ENCODE data around the gene CBX4.

The CBX4 gene

GRCh38 chr17:79829004-79829403, 10.2 kb downstream of the CBX4 start:
- Histone ChIP-seq H3K36me3 (ENCODE audit: control insufficient read depth in 2 of 2, insufficient read depth in 1 of 2, low read length in 2 of 2) (peaks cover 0 to 9% of the 10 kb centered on the region in 2 experiments; a peak in 1 of 3 replicates), H3K4me3 (ENCODE audit: low read depth, low read length) (no peak overlapping the region), H3K4me1 (ENCODE audit: control insufficient read depth, insufficient read depth, low read length) (peaks cover 11% of the 10 kb centered on the region; the same call in 1 of the 2 replicates), H3K27ac (ENCODE audit: extremely low read depth, low read depth, low read length) (no peak overlapping the region), H3K9me3 (ENCODE audit: control insufficient read depth, insufficient read depth, low read depth, low read length) (no peaks in the 10 kb centered on the region)
- TF ChIP-seq ZBTB17 (tag by site-specific recombination; IDR thresholded peaks at IDR 0.05), result peak; percentile 49
- no peak for TF ChIP-seq GFI1B (tag by site-specific recombination; IDR thresholded peaks at IDR 0.05)
- TF ChIP-seq GLIS2 (tag by site-specific recombination; IDR thresholded peaks at IDR 0.05), result no peak
- no peak for TF ChIP-seq ZNF48 (tag by site-specific recombination; IDR thresholded peaks at IDR 0.05)
- TF ChIP-seq PRDM10 (tag by site-specific recombination; IDR thresholded peaks at IDR 0.05), result 0 out of 2 replicates have a peak, but pooled peaks have one; percentile 6
- 0 out of 2 replicates have a peak, but pooled peaks have one; percentile 26 for TF ChIP-seq ZNF366 (tag by site-specific recombination; conservative IDR thresholded peaks at IDR 0.05)
- TF ChIP-seq KLF17 (tag by site-specific recombination; IDR thresholded peaks at IDR 0.05), result no peak
- ChIA-PET CTCF (interaction anchor here (0.6 to 1.1 kb wide), 6 partner anchors 11 to 201 kb away, joined by 3 to 5 read pairs (median 4); no protein-coding TSS in a partner anchor), POLR2A (interaction anchor here (0.7 to 4.2 kb wide), 3 partner anchors 11 to 180 kb away, joined by 3 to 32 read pairs (median 5); partner anchors contain the start of gene CBX4)

GRCh38 chr17:79826841-79827578, 12.2 kb downstream of the CBX4 start:
- CTCF ChIA-PET, result interaction anchor here (1.3 to 2.7 kb wide), 2 partner anchors 8 to 13 kb away, joined by 3 to 15 read pairs; no protein-coding TSS in a partner anchor
- POLR2A ChIA-PET, result interaction anchor here (0.5 to 4.2 kb wide), 4 partner anchors 12 to 48 kb away, joined by 3 to 32 read pairs (median 6); partner anchors contain the start of gene CBX4
- TF ChIP-seq ZNF664 (tag by site-specific recombination; IDR thresholded peaks at IDR 0.05) (no peak), ZNF112 (tag by site-specific recombination; IDR thresholded peaks at IDR 0.05) (no peak), ZSCAN23 (tag by site-specific recombination; IDR thresholded peaks at IDR 0.05) (no peak), ZNF639 (tag by site-specific recombination; IDR thresholded peaks at IDR 0.05) (no peak), OVOL3 (tag by site-specific recombination; IDR thresholded peaks at IDR 0.05) (no peak), ZNF580 (tag by site-specific recombination; IDR thresholded peaks at IDR 0.05) (no peak), ZSCAN4 (tag by site-specific recombination; IDR thresholded peaks at IDR 0.05) (peak; percentile 99), CTCF (tag by site-specific recombination; IDR thresholded peaks at IDR 0.05) (no peak)

More at GRCh38 chr17:79826841-79827578, 12.2 kb downstream of the CBX4 start:
- no peak overlapping the region for H3K4me3 ChIP-seq (ENCODE audit: low read depth, low read length)
- H3K9me3 ChIP-seq (ENCODE audit: control insufficient read depth, insufficient read depth, low read depth, low read length), result no peaks in the 10 kb centered on the region
- peaks cover 11% of the 10 kb centered on the region; the same call in 1 of the 2 replicates for H3K4me1 ChIP-seq (ENCODE audit: control insufficient read depth, insufficient read depth, low read length)
- no peak overlapping the region for H3K27ac ChIP-seq (ENCODE audit: extremely low read depth, low read depth, low read length)
- no peaks in the 10 kb centered on the region for H3K36me3 ChIP-seq (ENCODE audit: control insufficient read depth in 2 of 2, insufficient read depth in 1 of 2, low read length in 2 of 2)
